GM18519 (cell line): Measurements from ENCODE around the gene CCDC18.
"Not testable (repeated sequence)": the region's sequence is repeated elsewhere in the genome, so short reads cannot be mapped to it uniquely, and the experiment has no call there.

Source experiments
- ATAC-seq: cut with Tn5 transposase; IDR thresholded peaks from one replicate; pipeline ENCODE4 v1.9.1; 2021; ENCODE audit warnings: mild to moderate bottlenecking, moderate library complexity; ENCODE audit not compliant: unreplicated experiment, low FRiP score

Gene CCDC18

GRCh38 chr1:93180723-93181613 is at the start of gene CCDC18:
Gene CCDC18, plus strand, starts transcription at chr1:93180724. Its CDS starts 2,638 bp downstream, at chr1:93183362.
- no peak for ATAC-seq

GRCh38 chr1:93132638-93133037 is 47.9 kb upstream of the CCDC18 start:
- no peak for ATAC-seq

- no peak for ATAC-seq
Measured at GRCh38 chr1:93136445-93136844, 44.1 kb upstream of the CCDC18 start.

- ATAC-seq = no peak
Measured at GRCh38 chr1:93137604-93138292, 42.8 kb upstream of the CCDC18 start.

- no peak for ATAC-seq
Measured at GRCh38 chr1:93140106-93140505, 40.4 kb upstream of the CCDC18 start.

GRCh38 chr1:93142161-93142560 is 38.4 kb upstream of the CCDC18 start:
- no peak for ATAC-seq

GRCh38 chr1:93143136-93143535 is 37.4 kb upstream of the CCDC18 start:
- ATAC-seq = no peak

GRCh38 chr1:93143769-93144168 is 36.8 kb upstream of the CCDC18 start:
- no peak for ATAC-seq

GRCh38 chr1:93148001-93148400 is 32.5 kb upstream of the CCDC18 start:
- ATAC-seq = no peak

- no peak for ATAC-seq
Measured at GRCh38 chr1:93150729-93151128, 29.8 kb upstream of the CCDC18 start.

- no peak for ATAC-seq
Measured at GRCh38 chr1:93151474-93151873, 29.1 kb upstream of the CCDC18 start.

GRCh38 chr1:93152835-93153234 is 27.7 kb upstream of the CCDC18 start:
- no peak for ATAC-seq

- ATAC-seq = no peak
Measured at GRCh38 chr1:93154898-93155297, 25.6 kb upstream of the CCDC18 start.

GRCh38 chr1:93155335-93155734 is 25.2 kb upstream of the CCDC18 start:
- ATAC-seq = no peak

GRCh38 chr1:93159337-93159736 is 21.2 kb upstream of the CCDC18 start:
- ATAC-seq = no peak

- not testable (repeated sequence) for ATAC-seq
Measured at GRCh38 chr1:93163314-93163713, 17.2 kb upstream of the CCDC18 start.

- ATAC-seq = no peak
Measured at GRCh38 chr1:93164816-93165215, 15.7 kb upstream of the CCDC18 start.

- ATAC-seq = not testable (repeated sequence)
Measured at GRCh38 chr1:93165895-93166294, 14.6 kb upstream of the CCDC18 start.

GRCh38 chr1:93167006-93167405 is 13.5 kb upstream of the CCDC18 start:
- no peak for ATAC-seq

- ATAC-seq = not testable (repeated sequence)
Measured at GRCh38 chr1:93170141-93170678, 10.3 kb upstream of the CCDC18 start.

GRCh38 chr1:93171549-93172034 is 8.9 kb upstream of the CCDC18 start:
- ATAC-seq = no peak
